CD4-positive, alpha-beta T cell treated with Interleukin-10 for 1 hour (primary cell): ENCODE results near the gene MACROD2.

Source experiments
- DNase-seq: peaks from one replicate; pipeline ENCODE4 v3.0.0-alpha.2; 2020

The MACROD2 gene

GRCh38 chr20:16078172-16078898 lies 2083.0 kb downstream of the MACROD2 start:
- no peak for DNase-seq

- no peak for DNase-seq
These were observed 2086.1 kb downstream of the MACROD2 start for GRCh38 chr20:16081421-16081820.

- DNase-seq = no peak
These were observed 2086.8 kb downstream of the MACROD2 start for GRCh38 chr20:16082051-16082550.

GRCh38 chr20:16083639-16084280 lies 2088.4 kb downstream of the MACROD2 start:
- no peak for DNase-seq

- no peak for DNase-seq
These were observed 2099.9 kb downstream of the MACROD2 start for GRCh38 chr20:16095226-16095625.

GRCh38 chr20:16096756-16097326 lies 2101.5 kb downstream of the MACROD2 start:
- DNase-seq = no peak

- no peak for DNase-seq
These were observed 2102.5 kb downstream of the MACROD2 start for GRCh38 chr20:16097788-16098187.

- DNase-seq = no peak
These were observed 2103.7 kb downstream of the MACROD2 start for GRCh38 chr20:16098890-16099639.

GRCh38 chr20:16100111-16100510 lies 2104.8 kb downstream of the MACROD2 start:
- no peak for DNase-seq

- no peak for DNase-seq
These were observed 2105.5 kb downstream of the MACROD2 start for GRCh38 chr20:16100767-16101166.
